Measurements from ENCODE around the gene SAMD8. TPM values are rescaled to one million over a fixed set of nuclear protein-coding genes. Genes with fewer than 3 reads are reported as not detected.

SAMD8 gene
- total and polyA plus RNA-seq, 7 donors: 10.8 to 44.2 (median 35.1) TPM

DNA sequence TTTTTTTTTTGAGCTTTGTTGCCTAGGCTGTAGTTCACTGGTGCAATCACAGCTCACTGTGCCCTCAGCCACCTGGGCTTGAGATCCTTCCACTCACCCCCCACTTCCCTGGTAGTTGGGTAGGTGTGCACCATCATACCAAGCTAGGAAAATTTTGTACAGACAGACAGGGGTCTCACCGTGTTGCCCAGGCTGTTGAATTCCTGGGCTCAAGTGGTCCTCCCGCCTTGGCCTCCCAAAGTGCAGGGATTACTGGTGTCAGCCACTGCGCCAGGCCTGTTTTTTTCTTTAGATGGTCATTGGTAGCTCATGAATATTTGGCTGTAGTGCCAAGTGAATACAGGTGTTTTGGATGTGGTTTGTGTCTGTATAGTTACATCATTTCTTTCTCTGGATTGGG lies 116.8 kb downstream of the SAMD8 start:
- Histone ChIP-seq H3K9me3 (no peaks in the 10 kb centered on the region), H3K4me3 (peak overlapping the region; percentile 19), H3K36me3 (ENCODE audit: insufficient read depth in 1 of 2, low read depth in 1 of 2) (peaks cover 19 to 77% of the 10 kb centered on the region in 2 donors), H3K27ac (peak overlapping the region; percentile 91), H3K4me1 (peaks cover 70% of the 10 kb centered on the region), H3K27me3 (ENCODE audit: insufficient read depth in 3 of 3, low read length in 2 of 3) (no peaks in the 10 kb centered on the region)
- TF ChIP-seq CTCF (IDR thresholded peaks at IDR 0.05): no peak
- no peak for ATAC-seq
- DNase-seq: no peak
- whole genome bisulfite sequencing, 3 donors: 78 to 88% (median 84%) methylated on average over 3 of the region's 3 CpGs
- intact Hi-C loops (cut with DNase I): no loop called here

- Histone ChIP-seq H3K27ac (peak overlapping the region; percentile 91), H3K9me3 (no peaks in the 10 kb centered on the region), H3K36me3 (ENCODE audit: insufficient read depth in 1 of 2, low read depth in 1 of 2) (peaks cover 19 to 75% of the 10 kb centered on the region in 2 donors), H3K4me3 (peak overlapping the region; percentile 19), H3K4me1 (peaks cover 64% of the 10 kb centered on the region), H3K27me3 (ENCODE audit: insufficient read depth in 3 of 3, low read length in 2 of 3) (no peaks in the 10 kb centered on the region)
- intact Hi-C loops (cut with DNase I): no loop called here
- no peak for DNase-seq
- no peak for TF ChIP-seq CTCF (IDR thresholded peaks at IDR 0.05)
- 25 to 49% (median 32%) methylated on average over 4 of the region's 4 CpGs for WGBS, 3 donors
- peak in 3 of 4 donors; percentile 19 to 25 (median 25) for ATAC-seq
These were observed 117.4 kb downstream of the SAMD8 start for GRCh38 chr10:75228834-75229233.

- H3K9me3 ChIP-seq: no peaks in the 10 kb centered on the region
- H3K4me1 ChIP-seq: peaks cover 53% of the 10 kb centered on the region
- no peaks in the 10 kb centered on the region for H3K27me3 ChIP-seq (ENCODE audit: insufficient read depth in 3 of 3, low read length in 2 of 3)
- ATAC-seq (no peak), DNase-seq (no peak)
- H3K27ac ChIP-seq: peak overlapping the region; percentile 91
- TF ChIP-seq CTCF (IDR thresholded peaks at IDR 0.05): no peak
- intact Hi-C loops (cut with DNase I): loop anchor here (5.0 to 10.0 kb wide), 5 partner anchors 43 to 405 kb away; partner anchors contain the start of gene KAT6B (in 1 of the 2)
- 89 to 97% (median 90%) methylated on average over 3 of the region's 3 CpGs for WGBS, 3 donors
- H3K4me3 ChIP-seq: no peak overlapping the region
- peaks cover 19 to 63% of the 10 kb centered on the region in 2 donors for H3K36me3 ChIP-seq (ENCODE audit: insufficient read depth in 1 of 2, low read depth in 1 of 2)
These were observed 118.5 kb downstream of the SAMD8 start for GRCh38 chr10:75229971-75230370.

DNA sequence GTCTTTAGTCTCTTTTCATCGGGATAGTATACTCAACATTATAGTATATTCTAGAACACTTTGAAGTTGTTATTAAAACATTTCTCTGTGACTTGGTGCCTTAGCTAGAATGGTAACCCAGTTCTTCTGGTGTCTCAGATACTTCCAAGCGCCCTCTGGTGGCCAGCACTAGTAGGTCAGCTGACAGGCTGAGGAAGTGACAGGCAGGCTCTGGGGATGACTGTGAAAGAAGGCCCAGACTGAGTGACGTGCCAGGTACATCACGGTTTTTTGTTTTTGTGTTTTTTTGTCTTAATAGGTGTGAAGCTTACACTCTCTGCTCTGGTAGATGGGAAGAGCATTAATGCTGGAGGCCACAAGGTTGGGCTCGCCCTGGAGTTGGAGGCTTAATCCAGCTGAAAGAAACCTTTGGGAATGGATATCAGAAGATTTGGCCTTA lies 119.2 kb downstream of the SAMD8 start:
- Histone ChIP-seq H3K27ac (peak overlapping the region; percentile 91), H3K4me3 (no peak overlapping the region), H3K36me3 (ENCODE audit: insufficient read depth in 1 of 2, low read depth in 1 of 2) (peaks cover 15 to 58% of the 10 kb centered on the region in 2 donors), H3K4me1 (peaks cover 46% of the 10 kb centered on the region), H3K27me3 (ENCODE audit: insufficient read depth in 3 of 3, low read length in 2 of 3) (no peaks in the 10 kb centered on the region), H3K9me3 (no peaks in the 10 kb centered on the region)
- intact Hi-C loops (cut with DNase I): loop anchor here (5.0 to 10.0 kb wide), 5 partner anchors 43 to 406 kb away; partner anchors contain the start of gene KAT6B (in 1 of the 2)
- DNase-seq (peak; percentile 90 to 95), ATAC-seq (peak; percentile 48 to 66 (median 54))
- TF ChIP-seq CTCF (IDR thresholded peaks at IDR 0.05): peak; percentile 89
- 26 to 31% (median 29%) methylated on average over 5 of the region's 5 CpGs for WGBS, 3 donors

Other genes starting within 250 kb of the SAMD8 start
- gene VDAC2, start 99.1 kb downstream of the SAMD8 start, total RNA-seq: 100 to 1,000 TPM; 314 to 546 (median 399) TPM
- gene VDAC2, start 99.1 kb downstream of the SAMD8 start, polyA plus RNA-seq: 100 to 1,000 TPM; 391 to 770 (median 432) TPM
- 10 to 100 TPM; 15.2 to 38.8 (median 21.2) TPM for gene COMTD1, start 124.3 kb downstream of the SAMD8 start, total RNA-seq
- 10 to 100 TPM in 2 of 3 donors, 1 to 10 TPM in 1; 5.8 to 54.7 (median 49.3) TPM for gene COMTD1, start 124.3 kb downstream of the SAMD8 start, polyA plus RNA-seq